T-helper 2 cell (primary cell): ENCODE data around the gene UMOD.

Experiments
- DNase-seq, 5 experiments: peaks; one replicate each; pipeline versions ENCODE4 v3.0.0 to v3.0.0-alpha.2; 2012 to 2022

Gene UMOD

DNA sequence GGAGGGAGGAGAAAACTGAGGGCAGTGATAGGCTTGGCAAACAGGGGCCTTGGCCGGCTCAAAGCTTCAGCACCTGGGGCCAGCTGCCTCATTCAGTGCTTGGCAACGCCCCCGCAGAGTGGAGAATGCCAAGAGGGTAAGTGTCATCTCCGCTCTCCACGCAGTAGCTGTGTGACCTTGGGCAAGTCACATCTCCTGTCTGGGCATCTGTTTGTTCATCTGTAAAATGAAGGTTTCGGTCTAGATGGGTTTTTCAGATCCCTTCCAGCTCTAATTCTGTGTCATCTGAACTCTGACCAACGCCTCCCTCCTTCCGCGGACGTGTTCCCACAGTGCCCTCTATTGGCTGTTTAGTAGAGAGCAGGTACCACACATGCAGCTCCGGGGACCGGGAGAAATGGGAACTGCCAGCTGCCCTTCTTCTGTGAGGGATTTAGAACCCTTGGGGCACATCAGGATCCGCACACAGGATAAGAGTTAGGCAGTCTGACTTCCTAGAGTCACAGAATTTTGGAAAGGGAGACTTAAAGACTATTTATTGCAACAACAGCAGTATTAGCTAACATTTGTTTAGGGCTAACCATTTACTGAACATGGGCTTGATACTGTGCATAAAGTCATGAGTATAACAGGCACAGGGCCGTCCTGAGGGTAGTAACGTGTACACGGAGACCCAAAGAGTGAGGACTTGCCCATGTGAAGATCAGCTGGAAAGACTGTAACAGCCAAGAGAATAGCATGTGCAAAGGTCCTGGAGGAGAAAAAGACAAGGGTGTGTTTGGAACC is 52.0 kb downstream of the UMOD start:
- peak in 1 of 5 experiments; percentile 41 for DNase-seq

DNA sequence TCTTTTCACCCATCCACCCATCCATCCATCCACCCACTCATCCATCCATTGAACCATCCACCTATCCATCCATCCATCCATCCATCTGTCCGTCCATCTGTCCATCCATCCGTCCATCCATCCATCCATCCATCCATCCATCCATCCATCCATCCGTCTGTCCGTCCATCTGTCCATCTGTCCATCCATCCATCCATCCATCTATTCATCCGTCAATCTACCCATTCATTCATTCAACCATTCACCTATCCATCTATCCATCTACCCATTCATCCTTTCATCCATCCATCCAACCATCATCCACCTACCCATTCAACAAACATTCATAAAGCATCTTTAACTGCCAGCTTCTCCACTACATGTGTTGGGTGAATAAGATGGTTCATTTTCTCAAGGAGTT is 54.1 kb downstream of the UMOD start:
- no peak for DNase-seq

DNA sequence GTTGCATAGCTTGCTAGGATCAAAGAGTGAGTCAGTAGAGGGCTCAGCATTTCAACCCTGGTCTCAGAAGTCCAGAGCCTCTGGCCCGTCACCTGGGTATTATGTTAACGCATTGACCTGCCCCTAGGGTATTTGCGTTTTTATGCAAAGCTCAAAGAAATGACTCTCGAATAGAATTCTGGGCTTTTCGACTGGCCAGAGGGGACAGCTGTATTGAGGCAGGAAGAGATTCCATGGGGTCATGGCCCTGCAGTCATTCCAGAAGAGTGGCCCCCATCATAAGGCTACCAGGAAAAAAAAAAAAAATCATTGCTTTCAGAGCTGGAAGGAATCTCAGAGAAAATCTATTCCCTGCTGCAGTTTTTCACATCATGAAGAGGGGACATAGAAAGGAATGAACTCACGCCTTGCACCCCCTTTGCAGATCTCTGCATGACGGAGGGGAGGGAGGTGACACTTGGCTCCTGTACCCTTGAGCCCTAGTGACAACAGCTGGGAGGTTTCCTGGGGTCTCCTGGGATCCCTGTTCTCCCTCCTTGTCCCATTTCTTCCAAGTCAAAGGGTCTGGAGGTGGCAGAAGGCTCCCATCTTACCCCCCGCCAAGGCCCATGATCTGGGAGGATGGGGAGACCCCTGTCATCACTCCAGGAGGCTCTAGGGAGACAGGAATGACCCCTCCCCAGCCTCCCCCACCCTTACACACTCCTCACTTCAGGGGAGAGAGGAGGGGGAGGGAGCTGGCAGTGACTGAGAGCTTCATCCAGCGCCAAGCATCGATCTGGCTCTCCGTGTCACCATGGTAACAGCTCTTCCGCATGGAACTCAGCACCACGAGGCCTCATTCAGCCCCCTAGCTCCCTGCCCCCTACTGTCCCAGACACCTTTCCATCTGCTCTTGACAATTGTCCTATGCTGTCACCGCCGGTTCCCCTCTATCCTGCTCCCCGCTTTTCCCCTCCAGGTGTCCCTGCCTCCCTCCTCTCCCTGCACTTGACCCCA is 61.0 kb downstream of the UMOD start:
- no peak for DNase-seq

DNA sequence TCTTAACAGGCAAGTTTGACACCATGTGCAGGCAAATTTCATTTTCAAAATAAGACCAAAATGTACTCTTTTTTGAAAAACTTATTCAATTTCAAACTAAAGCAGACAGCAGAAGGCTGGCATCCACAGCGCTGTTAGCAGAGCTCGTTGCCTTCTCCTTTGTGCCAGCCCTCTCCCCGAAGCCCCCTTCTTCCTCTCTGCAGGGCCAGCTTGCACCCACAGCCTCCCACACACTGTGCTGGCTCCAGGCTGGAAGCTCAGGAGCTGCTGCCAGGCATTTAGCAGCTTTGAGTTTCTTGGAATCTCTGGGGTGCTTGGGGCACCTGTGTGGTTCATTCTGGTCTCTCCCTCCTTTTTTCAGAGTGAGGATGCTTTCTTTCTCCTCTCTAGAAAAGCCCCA is 62.9 kb downstream of the UMOD start:
- DNase-seq, result no peak

DNA sequence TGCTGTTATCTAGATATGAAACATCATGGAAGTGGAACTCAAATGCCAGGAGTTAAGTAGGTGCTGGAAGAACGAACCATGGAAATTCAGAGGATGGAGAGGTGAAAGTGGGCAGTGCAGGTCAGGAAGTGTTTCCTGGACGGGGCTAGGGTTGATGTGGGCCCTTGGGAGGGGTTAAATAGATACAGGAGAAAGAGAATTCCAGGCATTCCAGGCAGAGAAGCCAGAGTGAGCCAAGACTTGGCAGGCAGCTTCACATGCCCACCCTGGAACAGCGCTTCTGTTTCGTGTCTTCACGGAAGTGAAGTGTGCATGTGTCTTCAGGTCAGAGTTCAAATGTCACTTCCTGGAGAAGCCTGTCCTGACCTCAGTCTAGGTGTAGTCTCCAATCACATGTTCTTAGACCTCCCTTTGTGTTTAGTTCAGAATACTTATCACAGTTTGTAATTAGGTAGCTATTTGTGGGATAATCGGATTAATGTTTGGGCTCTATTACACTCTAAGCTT is 66.5 kb downstream of the UMOD start:
- DNase-seq, result no peak
